ENCODE data around the gene ST6GALNAC2.

Gene ST6GALNAC2

GRCh38 chr17:76553178-76553908 is 32.3 kb downstream of the ST6GALNAC2 start:
- no peaks in the 10 kb centered on the region for H3K27me3 ChIP-seq (ENCODE audit: insufficient read depth, low read depth)
- peaks cover 6% of the 10 kb centered on the region for H3K4me1 ChIP-seq (ENCODE audit: low read depth, poor library complexity, severe bottlenecking)
- no peak overlapping the region for H3K27ac ChIP-seq
- H3K9ac ChIP-seq, result no peak overlapping the region
- peaks cover 8% of the 10 kb centered on the region for H3K79me2 ChIP-seq (ENCODE audit: insufficient read depth, low read depth)
- H3K4me2 ChIP-seq, result no peak overlapping the region
- no peak overlapping the region for H2AFZ ChIP-seq (ENCODE audit: low read depth)
- H4K20me1 ChIP-seq (ENCODE audit: insufficient read depth), result no peaks in the 10 kb centered on the region
- H3K4me3 ChIP-seq (IDR thresholded peaks at IDR 0.05; ENCODE audit: insufficient read depth, low read depth, low read length), result no peak overlapping the region
- TF ChIP-seq CTCF (conservative IDR thresholded peaks at IDR 0.05; ENCODE audit: low read depth, low read length), result no peak
- H3K36me3 ChIP-seq (ENCODE audit: insufficient read depth), result no peaks in the 10 kb centered on the region

- Histone ChIP-seq H3K9ac (no peak overlapping the region), H3K27ac (no peak overlapping the region), H3K4me1 (ENCODE audit: low read depth, poor library complexity, severe bottlenecking) (peaks cover 4% of the 10 kb centered on the region), H3K4me3 (IDR thresholded peaks at IDR 0.05; ENCODE audit: insufficient read depth, low read depth, low read length) (no peak overlapping the region), H3K4me2 (no peak overlapping the region), H2AFZ (ENCODE audit: low read depth) (no peak overlapping the region), H3K36me3 (ENCODE audit: insufficient read depth) (no peaks in the 10 kb centered on the region), H3K79me2 (ENCODE audit: insufficient read depth, low read depth) (no peaks in the 10 kb centered on the region; the same call in 1 of the 2 replicates), H4K20me1 (ENCODE audit: insufficient read depth) (no peaks in the 10 kb centered on the region), H3K27me3 (ENCODE audit: insufficient read depth, low read depth) (no peaks in the 10 kb centered on the region)
- TF ChIP-seq CTCF (conservative IDR thresholded peaks at IDR 0.05; ENCODE audit: low read depth, low read length), result no peak
Measured at GRCh38 chr17:76551685-76552084, 34.0 kb downstream of the ST6GALNAC2 start.

GRCh38 chr17:76550712-76551615 is 34.7 kb downstream of the ST6GALNAC2 start:
- Histone ChIP-seq H3K4me2 (no peak overlapping the region), H2AFZ (ENCODE audit: low read depth) (no peak overlapping the region), H4K20me1 (ENCODE audit: insufficient read depth) (no peaks in the 10 kb centered on the region), H3K27ac (no peak overlapping the region), H3K36me3 (ENCODE audit: insufficient read depth) (no peaks in the 10 kb centered on the region), H3K4me3 (IDR thresholded peaks at IDR 0.05; ENCODE audit: insufficient read depth, low read depth, low read length) (no peak overlapping the region), H3K79me2 (ENCODE audit: insufficient read depth, low read depth) (no peaks in the 10 kb centered on the region), H3K4me1 (ENCODE audit: low read depth, poor library complexity, severe bottlenecking) (no peaks in the 10 kb centered on the region), H3K9ac (no peak overlapping the region), H3K27me3 (ENCODE audit: insufficient read depth, low read depth) (no peaks in the 10 kb centered on the region)
- TF ChIP-seq CTCF (conservative IDR thresholded peaks at IDR 0.05; ENCODE audit: low read depth, low read length), result no peak

GRCh38 chr17:76549539-76549938 is 36.1 kb downstream of the ST6GALNAC2 start:
- no peaks in the 10 kb centered on the region for H3K36me3 ChIP-seq (ENCODE audit: insufficient read depth)
- H4K20me1 ChIP-seq (ENCODE audit: insufficient read depth), result no peaks in the 10 kb centered on the region
- TF ChIP-seq CTCF (conservative IDR thresholded peaks at IDR 0.05; ENCODE audit: low read depth, low read length), result no peak
- H3K4me3 ChIP-seq (IDR thresholded peaks at IDR 0.05; ENCODE audit: insufficient read depth, low read depth, low read length), result no peak overlapping the region
- H3K27me3 ChIP-seq (ENCODE audit: insufficient read depth, low read depth), result no peaks in the 10 kb centered on the region; the same call in 1 of the 2 replicates
- no peaks in the 10 kb centered on the region for H3K4me1 ChIP-seq (ENCODE audit: low read depth, poor library complexity, severe bottlenecking)
- H3K79me2 ChIP-seq (ENCODE audit: insufficient read depth, low read depth), result no peaks in the 10 kb centered on the region
- no peak overlapping the region for H3K4me2 ChIP-seq
- H3K9ac ChIP-seq, result no peak overlapping the region
- H3K27ac ChIP-seq, result no peak overlapping the region
- H2AFZ ChIP-seq (ENCODE audit: low read depth), result no peak overlapping the region
